Stimulated activated naive B cell treated with anti-CD40 and anti-IgM and Interleukin-4, amounts not matched to agents 10 μg/mL and 1 μg/mL and 100 μg/mL, for 72 hours (primary cell): ENCODE results near the gene ZNF385B.

Source experiments
- ATAC-seq, 2 donors: fragments of 150-1000 bp; cut with Tn5 transposase; replicated peaks; 2 replicates each; pipeline ENCODE4 v1.10.0; 2021; ENCODE audit warnings: moderate library complexity in 1 of 2
- DNase-seq: peaks from one replicate; pipeline ENCODE4 v3.0.0; 2021
- H3K27ac Mint-ChIP-seq: one replicate; pipeline ENCODE4 v1.8.0; 2022; ENCODE audit warnings: mild to moderate bottlenecking, mixed read lengths
- H3K27me3 Mint-ChIP-seq, 2 donors: one replicate each; pipeline ENCODE4 v1.8.0; 2022; ENCODE audit warnings: mixed read lengths in 2 of 2
- H3K36me3 Mint-ChIP-seq, 2 donors: one replicate each; pipeline ENCODE4 v1.8.0; 2022; ENCODE audit warnings: mixed read lengths in 2 of 2, mild to moderate bottlenecking in 1 of 2
- H3K4me1 Mint-ChIP-seq, 2 donors: one replicate each; pipeline ENCODE4 v1.8.0; 2022; ENCODE audit warnings: mixed read lengths in 2 of 2, mild to moderate bottlenecking in 1 of 2
- H3K4me3 Mint-ChIP-seq, 2 donors: one replicate each; pipeline ENCODE4 v1.8.0; 2022; ENCODE audit warnings: mild to moderate bottlenecking in 2 of 2, mixed read lengths in 2 of 2, moderate library complexity in 1 of 2
- H3K9me3 Mint-ChIP-seq, 2 donors: one replicate each; pipeline ENCODE4 v1.8.0; 2022; ENCODE audit warnings: mixed read lengths in 2 of 2, mild to moderate bottlenecking in 1 of 2

The ZNF385B gene

GRCh38 chr2:179770029-179770428 lies 91.4 kb downstream of the ZNF385B start:
- Mint-ChIP-seq H3K27me3 (peaks cover 14 to 25% of the 10 kb centered on the region in 2 donors), H3K27ac (no peak overlapping the region)

GRCh38 chr2:179769323-179769722 lies 92.1 kb downstream of the ZNF385B start:
- no peaks in the 10 kb centered on the region for H3K4me1 Mint-ChIP-seq
- H3K4me3 Mint-ChIP-seq = no peak overlapping the region
- no peak for DNase-seq
- ATAC-seq = no peak
- H3K27ac Mint-ChIP-seq = no peak overlapping the region
- peaks cover 14 to 30% of the 10 kb centered on the region in 2 donors for H3K27me3 Mint-ChIP-seq
- H3K9me3 Mint-ChIP-seq = peaks cover 6 to 8% of the 10 kb centered on the region in 2 donors
- no peaks in the 10 kb centered on the region for H3K36me3 Mint-ChIP-seq

More at GRCh38 chr2:179770029-179770428, 91.4 kb downstream of the ZNF385B start:
- H3K4me3 Mint-ChIP-seq = no peak overlapping the region
- H3K9me3 Mint-ChIP-seq = peaks cover 1 to 3% of the 10 kb centered on the region in 2 donors
- no peaks in the 10 kb centered on the region for H3K4me1 Mint-ChIP-seq
- ATAC-seq (no peak), DNase-seq (no peak)
- H3K36me3 Mint-ChIP-seq = no peaks in the 10 kb centered on the region

GRCh38 chr2:179768765-179769164 lies 92.6 kb downstream of the ZNF385B start:
- no peak overlapping the region for H3K4me3 Mint-ChIP-seq
- DNase-seq = no peak
- no peak for ATAC-seq
- H3K27ac Mint-ChIP-seq = no peak overlapping the region
- H3K9me3 Mint-ChIP-seq = peaks cover 6 to 13% of the 10 kb centered on the region in 2 donors
- no peaks in the 10 kb centered on the region for H3K36me3 Mint-ChIP-seq
- H3K27me3 Mint-ChIP-seq = peaks cover 10 to 25% of the 10 kb centered on the region in 2 donors
- H3K4me1 Mint-ChIP-seq = no peaks in the 10 kb centered on the region

GRCh38 chr2:179765666-179766065 lies 95.7 kb downstream of the ZNF385B start:
- Mint-ChIP-seq H3K4me3 (no peak overlapping the region), H3K27ac (no peak overlapping the region), H3K4me1 (no peaks in the 10 kb centered on the region), H3K36me3 (no peaks in the 10 kb centered on the region), H3K9me3 (peaks cover 8 to 17% of the 10 kb centered on the region in 2 donors), H3K27me3 (peaks cover 9 to 26% of the 10 kb centered on the region in 2 donors)
- ATAC-seq (no peak), DNase-seq (no peak)

GRCh38 chr2:179764710-179765109 lies 96.7 kb downstream of the ZNF385B start:
- no peak for ATAC-seq
- no peak overlapping the region for H3K27ac Mint-ChIP-seq

GRCh38 chr2:179758636-179759035 lies 102.8 kb downstream of the ZNF385B start:
- H3K9me3 Mint-ChIP-seq = peaks cover 3 to 4% of the 10 kb centered on the region in 2 donors
- peaks cover 6 to 14% of the 10 kb centered on the region in 2 donors for H3K27me3 Mint-ChIP-seq
- H3K4me3 Mint-ChIP-seq = no peak overlapping the region
- no peaks in the 10 kb centered on the region for H3K36me3 Mint-ChIP-seq
- no peak overlapping the region for H3K27ac Mint-ChIP-seq
- no peak for ATAC-seq
- no peaks in the 10 kb centered on the region for H3K4me1 Mint-ChIP-seq
- no peak for DNase-seq

More at GRCh38 chr2:179764710-179765109, 96.7 kb downstream of the ZNF385B start:
- Mint-ChIP-seq H3K4me3 (no peak overlapping the region), H3K9me3 (peaks cover 8 to 17% of the 10 kb centered on the region in 2 donors), H3K27me3 (peaks cover 5 to 26% of the 10 kb centered on the region in 2 donors), H3K4me1 (no peaks in the 10 kb centered on the region), H3K36me3 (no peaks in the 10 kb centered on the region)
- no peak for DNase-seq

GRCh38 chr2:179751163-179751809 lies 110.1 kb downstream of the ZNF385B start:
- ATAC-seq = no peak
- H3K27ac Mint-ChIP-seq = no peak overlapping the region
- H3K9me3 Mint-ChIP-seq = no peaks in the 10 kb centered on the region
- no peaks in the 10 kb centered on the region for H3K36me3 Mint-ChIP-seq
- H3K4me3 Mint-ChIP-seq = no peak overlapping the region
- H3K4me1 Mint-ChIP-seq = no peaks in the 10 kb centered on the region
- DNase-seq = no peak
- peaks cover under 1 to 7% of the 10 kb centered on the region in 2 donors for H3K27me3 Mint-ChIP-seq

- peaks cover 0 to 7% of the 10 kb centered on the region in 2 donors for H3K27me3 Mint-ChIP-seq
- ATAC-seq = no peak
- H3K9me3 Mint-ChIP-seq = no peaks in the 10 kb centered on the region
- no peak overlapping the region for H3K4me3 Mint-ChIP-seq
- H3K27ac Mint-ChIP-seq = no peak overlapping the region
- H3K4me1 Mint-ChIP-seq = no peaks in the 10 kb centered on the region
- DNase-seq = no peak
- no peaks in the 10 kb centered on the region for H3K36me3 Mint-ChIP-seq
These were observed 112.2 kb downstream of the ZNF385B start for GRCh38 chr2:179749210-179749609.

GRCh38 chr2:179746981-179747380 lies 114.4 kb downstream of the ZNF385B start:
- Mint-ChIP-seq H3K27me3 (peaks cover 0 to 7% of the 10 kb centered on the region in 2 donors), H3K36me3 (no peaks in the 10 kb centered on the region), H3K4me3 (no peak overlapping the region), H3K27ac (no peak overlapping the region), H3K9me3 (no peaks in the 10 kb centered on the region), H3K4me1 (no peaks in the 10 kb centered on the region)
- DNase-seq (no peak), ATAC-seq (no peak)

- Mint-ChIP-seq H3K27ac (no peak overlapping the region), H3K4me1 (no peaks in the 10 kb centered on the region), H3K9me3 (no peaks in the 10 kb centered on the region), H3K4me3 (no peak overlapping the region), H3K36me3 (no peaks in the 10 kb centered on the region), H3K27me3 (peaks cover 0 to 8% of the 10 kb centered on the region in 2 donors)
- no peak for DNase-seq
- ATAC-seq = no peak
These were observed 115.7 kb downstream of the ZNF385B start for GRCh38 chr2:179745635-179746256.

GRCh38 chr2:179744401-179744800 lies 117.0 kb downstream of the ZNF385B start:
- Mint-ChIP-seq H3K4me3 (no peak overlapping the region), H3K36me3 (no peaks in the 10 kb centered on the region), H3K9me3 (no peaks in the 10 kb centered on the region), H3K27me3 (peaks cover 6 to 13% of the 10 kb centered on the region in 2 donors), H3K4me1 (no peaks in the 10 kb centered on the region), H3K27ac (no peak overlapping the region)
- DNase-seq = no peak
- ATAC-seq = no peak

GRCh38 chr2:179741317-179741716 lies 120.1 kb downstream of the ZNF385B start:
- H3K4me1 Mint-ChIP-seq = no peaks in the 10 kb centered on the region
- no peak overlapping the region for H3K4me3 Mint-ChIP-seq
- DNase-seq (no peak), ATAC-seq (no peak)
- no peak overlapping the region for H3K27ac Mint-ChIP-seq
- H3K36me3 Mint-ChIP-seq = no peaks in the 10 kb centered on the region
- H3K27me3 Mint-ChIP-seq = peaks cover 13 to 16% of the 10 kb centered on the region in 2 donors
- no peaks in the 10 kb centered on the region for H3K9me3 Mint-ChIP-seq

- no peak for DNase-seq
- no peak overlapping the region for H3K4me3 Mint-ChIP-seq
- H3K36me3 Mint-ChIP-seq = no peaks in the 10 kb centered on the region
- H3K27ac Mint-ChIP-seq = no peak overlapping the region
- no peak for ATAC-seq
- H3K4me1 Mint-ChIP-seq = no peaks in the 10 kb centered on the region
- H3K9me3 Mint-ChIP-seq = peaks cover 0 to 1% of the 10 kb centered on the region in 2 donors
- peaks cover 0 to 7% of the 10 kb centered on the region in 2 donors for H3K27me3 Mint-ChIP-seq
These were observed 131.4 kb downstream of the ZNF385B start for GRCh38 chr2:179729966-179730365.

GRCh38 chr2:179726461-179727180 lies 134.8 kb downstream of the ZNF385B start:
- DNase-seq = no peak
- Mint-ChIP-seq H3K36me3 (no peaks in the 10 kb centered on the region), H3K9me3 (peaks cover 0 to 1% of the 10 kb centered on the region in 2 donors), H3K27me3 (peaks cover 0 to 6% of the 10 kb centered on the region in 2 donors), H3K4me3 (no peak overlapping the region), H3K27ac (no peak overlapping the region), H3K4me1 (no peaks in the 10 kb centered on the region)
- no peak for ATAC-seq
